GM21576 (cell line): Measurements from ENCODE around the gene ENTPD3.
"Not testable (repeated sequence)": the region's sequence is repeated elsewhere in the genome, so short reads cannot be mapped to it uniquely, and the experiment has no call there.

ENCODE experiments used
- ATAC-seq: cut with Tn5 transposase; IDR thresholded peaks from one replicate; pipeline ENCODE4 v1.9.1; 2021; ENCODE audit warnings: mild to moderate bottlenecking, moderate library complexity; ENCODE audit not compliant: unreplicated experiment

ENTPD3 gene

GRCh38 chr3:40456940-40457823, 70.2 kb downstream of the ENTPD3 start, which contains the start of gene RPL14:
Gene RPL14, plus strand, starts transcription at chr3:40457339. Its CDS starts 133 bp downstream, at chr3:40457472.
- peak; percentile 62 for ATAC-seq

GRCh38 chr3:40458473-40458872, 71.5 kb downstream of the ENTPD3 start:
- no peak for ATAC-seq

GRCh38 chr3:40460481-40460880, 73.5 kb downstream of the ENTPD3 start:
- ATAC-seq = not testable (repeated sequence)

GRCh38 chr3:40461161-40461560, 74.2 kb downstream of the ENTPD3 start:
- no peak for ATAC-seq

DNA sequence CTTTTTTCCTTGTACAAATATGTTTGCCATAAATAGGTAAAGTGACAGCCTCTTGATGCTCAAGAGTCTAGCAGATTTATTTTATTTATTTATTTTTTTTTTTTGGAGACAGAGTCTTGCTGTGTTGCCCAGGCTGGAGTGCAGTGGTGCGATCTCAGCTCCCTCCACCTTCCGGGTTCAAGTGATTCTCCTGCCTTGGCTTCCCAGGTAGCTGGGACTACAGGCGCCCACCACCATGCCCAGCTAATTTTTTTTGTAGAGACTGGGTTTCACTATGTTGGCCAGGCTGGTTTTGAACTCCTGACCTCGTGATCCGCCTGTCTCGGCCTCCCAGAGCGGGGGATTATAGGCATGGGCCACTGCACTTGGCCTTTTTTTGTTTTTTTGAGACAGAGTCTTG, 75.9 kb downstream of the ENTPD3 start:
- not testable (repeated sequence) for ATAC-seq

DNA sequence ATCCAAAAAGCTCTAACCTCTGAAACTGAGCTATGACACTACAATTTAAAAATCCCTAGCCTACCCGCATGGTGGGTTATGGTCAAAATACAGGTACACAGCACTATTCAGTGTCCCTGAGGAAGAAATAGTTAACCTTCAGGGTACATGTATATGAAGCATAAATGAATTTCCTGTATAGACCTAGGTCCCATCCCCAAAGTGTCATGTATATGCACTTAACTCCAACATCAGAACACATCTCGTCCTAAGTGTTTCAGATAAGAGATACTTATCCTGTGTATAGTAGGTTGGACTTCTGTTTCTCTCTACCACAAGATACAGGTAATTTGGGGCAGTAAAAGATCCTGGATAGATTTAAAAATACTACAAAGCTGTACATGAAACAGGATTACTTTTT, 76.6 kb downstream of the ENTPD3 start:
- ATAC-seq = no peak

DNA sequence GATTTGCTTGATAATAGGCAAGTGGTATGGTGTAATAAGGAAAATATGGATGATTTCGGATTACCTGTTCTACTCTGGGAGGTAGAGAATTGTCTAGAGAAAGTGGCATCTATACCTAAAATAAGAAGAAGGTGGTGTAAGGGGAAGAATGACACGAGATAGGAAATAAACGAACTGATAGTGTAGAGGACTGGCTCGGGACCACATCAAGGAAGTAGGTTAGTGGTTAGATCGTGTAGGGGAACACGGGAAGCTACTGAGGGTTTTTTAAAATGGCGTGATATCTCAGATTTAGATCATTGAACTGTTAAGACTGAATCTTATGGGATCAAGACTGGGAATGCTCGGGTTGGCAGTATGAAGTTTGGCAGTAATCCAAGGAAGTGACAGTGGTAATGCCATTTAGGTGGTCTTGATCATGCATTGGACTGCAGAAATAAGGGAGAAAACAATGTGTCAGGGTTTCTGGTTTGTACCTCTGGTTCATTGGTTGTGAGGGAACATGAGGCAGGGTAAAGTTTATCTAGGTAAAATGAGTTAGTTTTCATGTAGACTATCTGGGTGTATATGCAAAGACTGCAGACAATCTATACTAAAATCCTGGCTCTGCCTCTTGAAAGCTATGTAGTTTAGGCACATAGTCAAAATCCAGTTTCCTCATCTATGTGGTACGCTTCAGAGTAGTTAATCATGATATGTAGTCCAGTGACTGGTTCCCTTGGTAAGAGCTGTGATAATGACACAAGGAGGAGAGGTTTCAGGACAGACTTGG, 77.5 kb downstream of the ENTPD3 start:
- no peak for ATAC-seq

- no peak for ATAC-seq
Measured at GRCh38 chr3:40465111-40465407, 78.1 kb downstream of the ENTPD3 start.

GRCh38 chr3:40465456-40465855, 78.5 kb downstream of the ENTPD3 start:
- no peak for ATAC-seq

GRCh38 chr3:40468018-40468417, 81.0 kb downstream of the ENTPD3 start:
- no peak for ATAC-seq

DNA sequence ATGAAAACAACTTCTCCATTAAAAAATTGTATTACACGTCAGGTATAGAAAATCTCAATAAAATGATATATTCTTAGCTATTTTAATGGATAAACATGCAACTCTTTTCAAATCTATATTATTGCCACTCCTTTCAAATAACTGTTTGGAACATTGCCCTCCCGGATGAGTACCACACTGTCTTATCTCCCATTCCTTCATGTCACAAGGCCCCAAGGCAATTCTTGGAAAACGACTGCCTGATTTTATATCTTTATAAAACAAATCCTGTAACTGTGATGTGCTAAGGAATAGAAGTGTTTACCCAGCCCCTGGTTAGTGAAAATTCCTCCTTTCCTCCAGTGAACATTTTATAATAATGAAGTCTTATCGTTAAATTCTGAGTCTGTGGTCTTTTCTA, 83.7 kb downstream of the ENTPD3 start:
- ATAC-seq = no peak

DNA sequence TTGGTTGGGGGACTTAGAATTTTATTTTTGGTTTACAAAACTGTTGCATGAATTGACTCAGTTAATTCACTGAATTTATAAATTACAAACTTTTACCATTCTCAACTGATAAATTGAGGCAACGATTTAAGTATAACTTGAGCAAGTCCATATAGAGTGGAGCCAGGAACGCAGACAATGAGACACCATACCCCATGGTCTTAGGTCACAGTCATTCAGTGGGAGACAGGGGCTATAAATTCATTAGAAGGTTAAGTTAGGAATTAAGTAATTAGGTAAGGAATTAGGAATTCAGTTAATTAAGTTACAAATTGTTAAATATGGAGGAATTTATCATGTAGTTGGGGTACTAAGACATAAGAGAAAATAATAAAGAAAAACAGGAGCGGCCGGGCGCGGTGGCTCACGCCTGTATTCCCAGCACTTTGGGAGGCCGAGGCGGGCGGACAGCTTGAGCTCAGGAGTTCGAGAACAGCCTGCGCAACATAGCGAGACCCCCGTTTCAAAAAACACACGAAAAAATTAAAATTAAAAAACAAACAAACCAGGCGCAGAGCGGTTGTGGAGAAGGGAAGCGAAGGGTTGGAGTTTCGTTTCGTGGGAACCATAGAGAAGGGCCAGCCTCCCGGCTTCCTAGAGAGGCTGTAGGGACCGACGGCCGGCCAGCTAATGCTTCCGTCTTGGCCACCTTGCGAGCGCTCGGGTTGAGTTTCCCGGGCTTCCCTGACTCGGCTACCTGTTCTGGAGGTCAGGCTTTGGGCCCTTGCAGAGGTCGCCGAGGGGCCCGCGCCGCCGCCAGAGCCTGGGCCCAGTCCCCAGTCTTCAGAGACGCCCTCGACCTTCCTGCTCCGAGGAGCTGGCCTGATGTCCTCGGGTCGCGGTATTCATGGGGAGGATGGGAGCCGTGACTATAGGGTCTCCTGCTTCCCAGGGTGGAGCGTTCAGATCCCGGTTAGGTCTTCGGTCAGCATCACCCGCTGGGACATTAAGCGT, 89.8 kb downstream of the ENTPD3 start, which contains the start of gene ZNF619:
ZNF619 (plus strand) TSS at position 645 of the 993 bp plus-strand sequence. CDS start 858 bp downstream, outside the sequence.
- peak; percentile 86 for ATAC-seq

DNA sequence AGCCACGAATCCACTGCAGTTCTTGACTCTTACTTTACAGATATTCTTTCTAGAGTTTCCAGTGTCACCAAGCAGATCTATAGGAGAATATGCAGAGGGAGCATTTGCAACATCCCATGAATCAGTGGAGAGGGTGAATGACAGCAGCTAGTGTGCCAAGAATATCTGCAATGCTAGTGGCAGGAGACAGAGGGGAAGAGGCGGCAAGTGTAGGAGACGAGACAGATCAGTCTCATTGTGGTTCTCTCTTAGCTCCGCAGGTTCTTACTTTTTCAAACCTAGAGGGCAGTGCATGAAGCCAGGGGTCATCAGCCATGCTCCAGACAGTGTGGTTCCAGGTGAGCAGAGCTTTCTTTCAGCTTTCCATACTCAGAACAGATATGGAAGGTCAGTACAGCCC, 90.7 kb downstream of the ENTPD3 start:
- ATAC-seq = no peak
